ENCODE data around the gene NCOA1.

NCOA1 gene

GRCh38 chr2:24779116-24779515 is 288.1 kb downstream of the NCOA1 start:
- ChIA-PET POLR2A (no interaction called here), CTCF (interaction anchor here (1.3 to 2.0 kb wide), 5 partner anchors 10 to 369 kb away, joined by 4 to 7 read pairs (median 5); partner anchors contain the start of genes CENPO and PTRHD1)
- no peak for TF ChIP-seq CTCF (IDR thresholded peaks at IDR 0.05; ENCODE audit: control extremely low read depth, extremely low read depth, low read depth, missing control alignments)
- no peak for DNase-seq (ENCODE audit: extremely low spot score)

- TF ChIP-seq CTCF (IDR thresholded peaks at IDR 0.05; ENCODE audit: control extremely low read depth, extremely low read depth, low read depth, missing control alignments), result no peak
These were observed 292.6 kb downstream of the NCOA1 start for GRCh38 chr2:24783641-24784040.

GRCh38 chr2:24785671-24786321 is 294.7 kb downstream of the NCOA1 start:
- peak; percentile 31 for DNase-seq (ENCODE audit: extremely low spot score)
- no peak for TF ChIP-seq CTCF (IDR thresholded peaks at IDR 0.05; ENCODE audit: control extremely low read depth, extremely low read depth, low read depth, missing control alignments)
- ChIA-PET POLR2A (interaction anchor here (0.7 kb wide), 1 partner anchor 359 kb away, joined by 3 read pairs; no protein-coding TSS in a partner anchor), CTCF (no interaction called here)

More at GRCh38 chr2:24783641-24784040, 292.6 kb downstream of the NCOA1 start:
- no peak for DNase-seq (ENCODE audit: extremely low spot score)
- POLR2A ChIA-PET, result no interaction called here
- CTCF ChIA-PET, result interaction anchor here (0.7 to 1.7 kb wide), 3 partner anchors 9 to 36 kb away, joined by 3 to 6 read pairs (median 3); no protein-coding TSS in a partner anchor

GRCh38 chr2:24787532-24787931 is 296.5 kb downstream of the NCOA1 start:
- TF ChIP-seq CTCF (IDR thresholded peaks at IDR 0.05; ENCODE audit: control extremely low read depth, extremely low read depth, low read depth, missing control alignments), result no peak
- ChIA-PET CTCF (interaction anchor here (1.2 to 1.4 kb wide), 2 partner anchors 15 to 19 kb away, joined by 3 read pairs; no protein-coding TSS in a partner anchor), POLR2A (no interaction called here)
- no peak for DNase-seq (ENCODE audit: extremely low spot score)

- ChIA-PET POLR2A (no interaction called here), CTCF (interaction anchor here (1.2 kb wide), 1 partner anchor 58 kb away, joined by 3 read pairs; no protein-coding TSS in a partner anchor)
- DNase-seq (ENCODE audit: extremely low spot score), result no peak
- TF ChIP-seq CTCF (IDR thresholded peaks at IDR 0.05; ENCODE audit: control extremely low read depth, extremely low read depth, low read depth, missing control alignments), result no peak
These were observed 297.8 kb downstream of the NCOA1 start for GRCh38 chr2:24788816-24789215.

- no peak for TF ChIP-seq CTCF (IDR thresholded peaks at IDR 0.05; ENCODE audit: control extremely low read depth, extremely low read depth, low read depth, missing control alignments)
- ChIA-PET POLR2A (interaction anchor here (0.7 kb wide), 1 partner anchor 296 kb away, joined by 6 read pairs; no protein-coding TSS in a partner anchor), CTCF (interaction anchor here (1.1 to 2.2 kb wide), 5 partner anchors 12 to 390 kb away, joined by 3 to 7 read pairs (median 4); no protein-coding TSS in a partner anchor)
- DNase-seq (ENCODE audit: extremely low spot score), result no peak
These were observed 300.4 kb downstream of the NCOA1 start for GRCh38 chr2:24791452-24791851.

Data from GM10248 (cell line).